Measurements from ENCODE around the gene TADA2B. TPM values are rescaled to one million over a fixed set of nuclear protein-coding genes. Genes with fewer than 3 reads are reported as not detected.

The TADA2B gene
- total RNA-seq, 1 experiment from 2014 or later = 29.5 TPM

- H3K4me3 Mint-ChIP-seq (ENCODE audit: unreplicated experiment) = no peak overlapping the region
- H3K36me3 Mint-ChIP-seq (ENCODE audit: insufficient read depth, unreplicated experiment) = peaks cover 29% of the 10 kb centered on the region
- TF ChIP-seq CTCF (IDR thresholded peaks at IDR 0.05; ENCODE audit: unreplicated experiment) = no peak
- intact Hi-C loops (cut with micrococcal nuclease) = no loop called here
- BruUV-seq (replicated peaks) = no TSS peak
- POLR2A ChIA-PET = interaction anchor here (2.9 kb wide), 1 partner anchor 18 kb away, joined by 15 read pairs; the partner anchor contains the start of gene GRPEL1
- H3K9me3 Mint-ChIP-seq (ENCODE audit: unreplicated experiment) = no peaks in the 10 kb centered on the region
- peaks cover 30% of the 10 kb centered on the region for H3K4me1 Mint-ChIP-seq (ENCODE audit: insufficient read depth, unreplicated experiment)
- no peak for DNase-seq (ENCODE audit: unreplicated experiment)
- H3K27ac Mint-ChIP-seq (ENCODE audit: low read depth, unreplicated experiment) = no peak overlapping the region
- H3K27me3 Mint-ChIP-seq (ENCODE audit: insufficient read depth, unreplicated experiment) = no peaks in the 10 kb centered on the region
- CTCF ChIA-PET = interaction anchor here (1.3 to 1.5 kb wide), 2 partner anchors 20 to 21 kb away, joined by 3 to 4 read pairs; no protein-coding TSS in a partner anchor
These were observed 6.1 kb downstream of the TADA2B start for GRCh38 chr4:7049295-7049694.

- no peak for TF ChIP-seq CTCF (IDR thresholded peaks at IDR 0.05; ENCODE audit: unreplicated experiment)
- Mint-ChIP-seq H3K4me3 (ENCODE audit: unreplicated experiment) (no peak overlapping the region), H3K36me3 (ENCODE audit: insufficient read depth, unreplicated experiment) (peaks cover 34% of the 10 kb centered on the region), H3K27me3 (ENCODE audit: insufficient read depth, unreplicated experiment) (no peaks in the 10 kb centered on the region), H3K9me3 (ENCODE audit: unreplicated experiment) (no peaks in the 10 kb centered on the region), H3K4me1 (ENCODE audit: insufficient read depth, unreplicated experiment) (peaks cover 29% of the 10 kb centered on the region), H3K27ac (ENCODE audit: low read depth, unreplicated experiment) (no peak overlapping the region)
- ChIA-PET POLR2A (interaction anchor here (2.9 kb wide), 1 partner anchor 17 kb away, joined by 15 read pairs; the partner anchor contains the start of gene GRPEL1), CTCF (interaction anchor here (1.3 to 1.5 kb wide), 2 partner anchors 19 to 21 kb away, joined by 3 to 4 read pairs; no protein-coding TSS in a partner anchor)
- BruUV-seq (replicated peaks) = no TSS peak
- no peak for DNase-seq (ENCODE audit: unreplicated experiment)
- intact Hi-C loops (cut with micrococcal nuclease) = no loop called here
These were observed 6.6 kb downstream of the TADA2B start for GRCh38 chr4:7049739-7050138.

- Mint-ChIP-seq H3K36me3 (ENCODE audit: insufficient read depth, unreplicated experiment) (peaks cover 40% of the 10 kb centered on the region), H3K27ac (ENCODE audit: low read depth, unreplicated experiment) (no peak overlapping the region), H3K4me3 (ENCODE audit: unreplicated experiment) (no peak overlapping the region), H3K9me3 (ENCODE audit: unreplicated experiment) (no peaks in the 10 kb centered on the region), H3K4me1 (ENCODE audit: insufficient read depth, unreplicated experiment) (peaks cover 21% of the 10 kb centered on the region), H3K27me3 (ENCODE audit: insufficient read depth, unreplicated experiment) (no peaks in the 10 kb centered on the region)
- ChIA-PET CTCF (interaction anchor here (0.6 to 1.5 kb wide), 3 partner anchors 20 to 909 kb away, joined by 3 to 5 read pairs (median 4); no protein-coding TSS in a partner anchor), POLR2A (interaction anchor here (0.6 to 2.9 kb wide), 3 partner anchors 16 to 718 kb away, joined by 3 to 15 read pairs (median 4); partner anchors contain the start of gene GRPEL1)
- no TSS peak for BruUV-seq (replicated peaks)
- no peak for TF ChIP-seq CTCF (IDR thresholded peaks at IDR 0.05; ENCODE audit: unreplicated experiment)
- intact Hi-C loops (cut with micrococcal nuclease) = no loop called here
- DNase-seq (ENCODE audit: unreplicated experiment) = no peak
These were observed 7.4 kb downstream of the TADA2B start for GRCh38 chr4:7050481-7051143.

GRCh38 chr4:7051144-7051495 lies 7.9 kb downstream of the TADA2B start:
- TF ChIP-seq CTCF (IDR thresholded peaks at IDR 0.05; ENCODE audit: unreplicated experiment) = no peak
- no peak for DNase-seq (ENCODE audit: unreplicated experiment)
- Mint-ChIP-seq H3K4me1 (ENCODE audit: insufficient read depth, unreplicated experiment) (peaks cover 16% of the 10 kb centered on the region), H3K27me3 (ENCODE audit: insufficient read depth, unreplicated experiment) (no peaks in the 10 kb centered on the region), H3K36me3 (ENCODE audit: insufficient read depth, unreplicated experiment) (peaks cover 42% of the 10 kb centered on the region), H3K4me3 (ENCODE audit: unreplicated experiment) (no peak overlapping the region), H3K9me3 (ENCODE audit: unreplicated experiment) (no peaks in the 10 kb centered on the region), H3K27ac (ENCODE audit: low read depth, unreplicated experiment) (no peak overlapping the region)
- CTCF ChIA-PET = interaction anchor here (0.6 to 1.1 kb wide), 3 partner anchors 44 to 909 kb away, joined by 3 to 5 read pairs (median 3); no protein-coding TSS in a partner anchor
- no TSS peak for BruUV-seq (replicated peaks)
- POLR2A ChIA-PET = interaction anchor here (0.7 to 2.9 kb wide), 2 partner anchors 16 to 278 kb away, joined by 3 to 15 read pairs; partner anchors contain the start of gene GRPEL1
- intact Hi-C loops (cut with micrococcal nuclease) = no loop called here
